SK-N-SH (cell line): ENCODE results near the gene ERC2.

Source experiments
- EP300 ChIP-seq, 2 experiments: IDR thresholded peaks; 2 replicates each; pipeline versions ENCODE4 v1.4.0 to v1.6.1; 2012; ENCODE audit warnings: borderline replicate concordance in 1 of 2, low read depth in 1 of 2, low read length in 1 of 2
- JUND ChIP-seq: IDR thresholded peaks from 2 replicates; pipeline ENCODE4 v1.4.0; 2012
- MXI1 ChIP-seq: IDR thresholded peaks from 2 replicates; pipeline ENCODE4 v1.6.1; 2012; ENCODE audit warnings: mild to moderate bottlenecking, low read depth, low read length, improper control_type of control experiment
- POLR2AphosphoS5 ChIP-seq: IDR thresholded peaks from 2 replicates; pipeline ENCODE4 v1.6.1; 2012; ENCODE audit warnings: low read depth, low read length
- TAF1 ChIP-seq: IDR thresholded peaks from 2 replicates; pipeline ENCODE4 v1.6.1; 2012; ENCODE audit warnings: low read depth, mild to moderate bottlenecking, low read length, moderate library complexity, borderline replicate concordance
- TF ChIP-seq, protein P1 (sequence below): fragments of 200-600 bp; sonication (generic); IDR thresholded peaks from 2 replicates; pipeline ENCODE4 v1.6.1; 2017; ENCODE audit warnings: antibody characterized with exemption, mild to moderate bottlenecking, moderate library complexity
- TF ChIP-seq, protein P2 (sequence below): fragments of 150-350 bp; IDR thresholded peaks from 2 replicates; pipeline ENCODE4 v1.6.1; 2017; ENCODE audit warnings: antibody characterized with exemption, low read length, low read depth, borderline replicate concordance
- TF ChIP-seq, protein P3 (sequence below): IDR thresholded peaks from 2 replicates; pipeline ENCODE4 v1.6.1; 2012; ENCODE audit warnings: mild to moderate bottlenecking, low read depth, low read length, moderate library complexity

DNA sequence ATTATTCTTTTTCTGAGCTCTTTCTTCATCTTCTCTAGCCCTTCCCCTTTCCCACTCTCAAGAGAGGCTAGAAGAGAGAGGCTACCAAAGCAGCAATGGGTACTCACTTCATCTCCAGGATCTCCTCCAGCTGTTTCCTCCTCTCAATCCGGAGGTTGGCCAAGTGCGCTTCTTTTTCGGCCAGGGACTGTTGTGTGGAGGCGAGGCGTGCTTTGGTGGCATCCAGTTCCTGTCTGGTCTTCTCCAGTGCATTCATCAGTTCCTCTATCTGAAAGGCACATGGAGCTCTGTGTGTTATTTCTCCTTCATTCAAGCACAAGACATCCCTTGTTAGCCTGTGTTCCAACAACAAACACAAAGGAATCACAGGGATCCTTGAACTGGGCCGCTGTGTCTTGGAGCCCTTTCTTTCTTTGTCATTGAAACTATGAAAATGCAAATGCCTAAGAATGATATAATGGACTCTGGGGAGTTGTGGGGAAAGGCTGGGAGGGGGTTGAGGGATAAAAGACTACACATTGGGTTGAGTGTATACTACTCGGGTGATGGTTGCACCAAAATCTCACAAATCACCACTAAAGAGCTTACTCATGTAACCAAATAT, 579.9 kb downstream of the ERC2 start:
- TF ChIP-seq, protein P1, sequence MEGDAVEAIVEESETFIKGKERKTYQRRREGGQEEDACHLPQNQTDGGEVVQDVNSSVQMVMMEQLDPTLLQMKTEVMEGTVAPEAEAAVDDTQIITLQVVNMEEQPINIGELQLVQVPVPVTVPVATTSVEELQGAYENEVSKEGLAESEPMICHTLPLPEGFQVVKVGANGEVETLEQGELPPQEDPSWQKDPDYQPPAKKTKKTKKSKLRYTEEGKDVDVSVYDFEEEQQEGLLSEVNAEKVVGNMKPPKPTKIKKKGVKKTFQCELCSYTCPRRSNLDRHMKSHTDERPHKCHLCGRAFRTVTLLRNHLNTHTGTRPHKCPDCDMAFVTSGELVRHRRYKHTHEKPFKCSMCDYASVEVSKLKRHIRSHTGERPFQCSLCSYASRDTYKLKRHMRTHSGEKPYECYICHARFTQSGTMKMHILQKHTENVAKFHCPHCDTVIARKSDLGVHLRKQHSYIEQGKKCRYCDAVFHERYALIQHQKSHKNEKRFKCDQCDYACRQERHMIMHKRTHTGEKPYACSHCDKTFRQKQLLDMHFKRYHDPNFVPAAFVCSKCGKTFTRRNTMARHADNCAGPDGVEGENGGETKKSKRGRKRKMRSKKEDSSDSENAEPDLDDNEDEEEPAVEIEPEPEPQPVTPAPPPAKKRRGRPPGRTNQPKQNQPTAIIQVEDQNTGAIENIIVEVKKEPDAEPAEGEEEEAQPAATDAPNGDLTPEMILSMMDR, result no peak
- no peak for TF ChIP-seq MXI1
- TF ChIP-seq, protein P2, sequence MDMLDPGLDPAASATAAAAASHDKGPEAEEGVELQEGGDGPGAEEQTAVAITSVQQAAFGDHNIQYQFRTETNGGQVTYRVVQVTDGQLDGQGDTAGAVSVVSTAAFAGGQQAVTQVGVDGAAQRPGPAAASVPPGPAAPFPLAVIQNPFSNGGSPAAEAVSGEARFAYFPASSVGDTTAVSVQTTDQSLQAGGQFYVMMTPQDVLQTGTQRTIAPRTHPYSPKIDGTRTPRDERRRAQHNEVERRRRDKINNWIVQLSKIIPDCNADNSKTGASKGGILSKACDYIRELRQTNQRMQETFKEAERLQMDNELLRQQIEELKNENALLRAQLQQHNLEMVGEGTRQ, result no peak
- no peak for TF ChIP-seq JUND
- no peak for TF ChIP-seq POLR2AphosphoS5
- no peak for TF ChIP-seq EP300 (IDR thresholded peaks at IDR 0.05; ENCODE audit: borderline replicate concordance in 1 of 2, low read depth in 1 of 2, low read length in 1 of 2)
- TF ChIP-seq, protein P3, sequence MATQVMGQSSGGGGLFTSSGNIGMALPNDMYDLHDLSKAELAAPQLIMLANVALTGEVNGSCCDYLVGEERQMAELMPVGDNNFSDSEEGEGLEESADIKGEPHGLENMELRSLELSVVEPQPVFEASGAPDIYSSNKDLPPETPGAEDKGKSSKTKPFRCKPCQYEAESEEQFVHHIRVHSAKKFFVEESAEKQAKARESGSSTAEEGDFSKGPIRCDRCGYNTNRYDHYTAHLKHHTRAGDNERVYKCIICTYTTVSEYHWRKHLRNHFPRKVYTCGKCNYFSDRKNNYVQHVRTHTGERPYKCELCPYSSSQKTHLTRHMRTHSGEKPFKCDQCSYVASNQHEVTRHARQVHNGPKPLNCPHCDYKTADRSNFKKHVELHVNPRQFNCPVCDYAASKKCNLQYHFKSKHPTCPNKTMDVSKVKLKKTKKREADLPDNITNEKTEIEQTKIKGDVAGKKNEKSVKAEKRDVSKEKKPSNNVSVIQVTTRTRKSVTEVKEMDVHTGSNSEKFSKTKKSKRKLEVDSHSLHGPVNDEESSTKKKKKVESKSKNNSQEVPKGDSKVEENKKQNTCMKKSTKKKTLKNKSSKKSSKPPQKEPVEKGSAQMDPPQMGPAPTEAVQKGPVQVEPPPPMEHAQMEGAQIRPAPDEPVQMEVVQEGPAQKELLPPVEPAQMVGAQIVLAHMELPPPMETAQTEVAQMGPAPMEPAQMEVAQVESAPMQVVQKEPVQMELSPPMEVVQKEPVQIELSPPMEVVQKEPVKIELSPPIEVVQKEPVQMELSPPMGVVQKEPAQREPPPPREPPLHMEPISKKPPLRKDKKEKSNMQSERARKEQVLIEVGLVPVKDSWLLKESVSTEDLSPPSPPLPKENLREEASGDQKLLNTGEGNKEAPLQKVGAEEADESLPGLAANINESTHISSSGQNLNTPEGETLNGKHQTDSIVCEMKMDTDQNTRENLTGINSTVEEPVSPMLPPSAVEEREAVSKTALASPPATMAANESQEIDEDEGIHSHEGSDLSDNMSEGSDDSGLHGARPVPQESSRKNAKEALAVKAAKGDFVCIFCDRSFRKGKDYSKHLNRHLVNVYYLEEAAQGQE, result no peak
- no peak for TF ChIP-seq TAF1
